Liver (tissue), 9 donors: ENCODE data around the gene DDX20. TPM values are rescaled to one million over a fixed set of nuclear protein-coding genes. Genes with fewer than 3 reads are reported as not detected.

Source experiments
- DNase-seq: peaks from one replicate; pipeline ENCODE4 v3.0.0-alpha.2; 2017; ENCODE audit warnings: low spot score
- H3K27ac ChIP-seq, 2 donors: one replicate each; pipeline ENCODE4 v1.7.0; 2013; ENCODE audit warnings: inconsistent platforms in 2 of 2, low read length in 2 of 2, control low read depth in 1 of 2, low read depth in 1 of 2, mild to moderate bottlenecking in 1 of 2
- H3K27me3 ChIP-seq, 4 donors: one replicate each; pipeline versions ENCODE4 v1.6.1 to v1.7.0; 2013; ENCODE audit warnings: low read length in 3 of 4, inconsistent platforms in 1 of 4, mild to moderate bottlenecking in 1 of 4, moderate library complexity in 1 of 4; ENCODE audit not compliant: control insufficient read depth in 4 of 4, insufficient read depth in 4 of 4
- H3K36me3 ChIP-seq, 4 donors: one replicate each; pipeline versions ENCODE4 v1.6.1 to v1.7.0; 2013; ENCODE audit warnings: low read length in 3 of 4, mild to moderate bottlenecking in 3 of 4, low read depth in 1 of 4, moderate library complexity in 1 of 4; ENCODE audit not compliant: control insufficient read depth in 4 of 4, insufficient read depth in 3 of 4
- H3K4me1 ChIP-seq, 4 donors: one replicate each; pipeline versions ENCODE4 v1.6.1 to v1.7.0; 2013; ENCODE audit warnings: low read length in 3 of 4, mild to moderate bottlenecking in 3 of 4, moderate library complexity in 1 of 4; ENCODE audit not compliant: control insufficient read depth in 4 of 4, insufficient read depth in 4 of 4
- H3K4me3 ChIP-seq, 3 donors: one replicate each; pipeline versions ENCODE4 v1.6.1 to v1.7.0; 2013; ENCODE audit warnings: low read length in 3 of 3, control low read depth in 1 of 3, low read depth in 1 of 3, mild to moderate bottlenecking in 1 of 3
- H3K9ac ChIP-seq, 2 donors: one replicate each; pipeline ENCODE4 v1.7.0; 2013; ENCODE audit warnings: low read length in 2 of 2, mild to moderate bottlenecking in 2 of 2, moderate library complexity in 2 of 2, control low read depth in 1 of 2, low read depth in 1 of 2
- H3K9me3 ChIP-seq, 4 donors: one replicate each; pipeline versions ENCODE4 v1.6.1 to v1.7.0; 2013; ENCODE audit warnings: low read length in 3 of 4; ENCODE audit not compliant: control insufficient read depth in 4 of 4
- ATF3 ChIP-seq: IDR thresholded peaks from 2 replicates; pipeline ENCODE4 v1.6.1; 2016; ENCODE audit warnings: antibody characterized with exemption
- CTCF ChIP-seq: fragments of 150-350 bp; IDR thresholded peaks from 2 replicates; pipeline ENCODE4 v1.5.1; 2017; ENCODE audit warnings: improper control_type of control experiment, low read depth, low read length; ENCODE audit not compliant: missing input control
- EGR1 ChIP-seq, 2 donors: IDR thresholded peaks; 2 replicates each; pipeline ENCODE4 v1.6.1; 2016 to 2018; ENCODE audit warnings: antibody characterized with exemption in 2 of 2, low read depth in 2 of 2
- FOXA1 ChIP-seq: IDR thresholded peaks from 2 replicates; pipeline ENCODE4 v1.6.1; 2016; ENCODE audit warnings: antibody characterized with exemption
- FOXA2 ChIP-seq: IDR thresholded peaks from 2 replicates; pipeline ENCODE4 v1.6.1; 2016; ENCODE audit warnings: antibody characterized with exemption
- GABPA ChIP-seq, 2 donors: IDR thresholded peaks in 1 of 2; conservative IDR thresholded peaks in 1 of 2; 2 replicates each; pipeline ENCODE4 v1.6.1; 2016; ENCODE audit warnings: antibody characterized with exemption in 2 of 2, mild to moderate bottlenecking in 1 of 2, moderate library complexity in 1 of 2
- HNF4A ChIP-seq, 2 donors: conservative IDR thresholded peaks; 2 replicates each; pipeline ENCODE4 v1.6.1; 2016; ENCODE audit warnings: antibody characterized with exemption in 2 of 2, mild to moderate bottlenecking in 2 of 2
- HNF4G ChIP-seq: IDR thresholded peaks from 2 replicates; pipeline ENCODE4 v1.6.1; 2016; ENCODE audit warnings: antibody characterized with exemption
- JUND ChIP-seq, 2 donors: IDR thresholded peaks; 2 replicates each; pipeline ENCODE4 v1.6.1; 2016; ENCODE audit warnings: antibody characterized with exemption in 2 of 2
- MAX ChIP-seq: IDR thresholded peaks from 2 replicates; pipeline ENCODE4 v1.6.1; 2016; ENCODE audit warnings: antibody characterized with exemption
- NR2F2 ChIP-seq: IDR thresholded peaks from 2 replicates; pipeline ENCODE4 v1.6.1; 2016; ENCODE audit warnings: antibody characterized with exemption
- RAD21 ChIP-seq, 2 donors: IDR thresholded peaks; 2 replicates each; pipeline ENCODE4 v1.6.1; 2016; ENCODE audit warnings: antibody characterized with exemption in 2 of 2, mild to moderate bottlenecking in 2 of 2
- REST ChIP-seq: IDR thresholded peaks from 2 replicates; pipeline ENCODE4 v1.6.1; 2016; ENCODE audit warnings: antibody characterized with exemption, mild to moderate bottlenecking
- RXRA ChIP-seq, 2 donors: IDR thresholded peaks; 2 replicates each; pipeline ENCODE4 v1.6.1; 2017 to 2018; ENCODE audit warnings: antibody characterized with exemption in 2 of 2, mild to moderate bottlenecking in 1 of 2
- SP1 ChIP-seq: IDR thresholded peaks from 2 replicates; pipeline ENCODE4 v1.6.1; 2018; ENCODE audit warnings: antibody characterized with exemption, mild to moderate bottlenecking
- TAF1 ChIP-seq: conservative IDR thresholded peaks from 2 replicates; pipeline ENCODE4 v1.6.1; 2016; ENCODE audit warnings: antibody characterized with exemption, mild to moderate bottlenecking
- YY1 ChIP-seq: IDR thresholded peaks from 2 replicates; pipeline ENCODE4 v1.6.1; 2016; ENCODE audit warnings: antibody characterized with exemption, mild to moderate bottlenecking
- ZBTB33 ChIP-seq: IDR thresholded peaks from 2 replicates; pipeline ENCODE4 v1.6.1; 2016; ENCODE audit warnings: antibody characterized with exemption
- WGBS: extraction: QIAGEN DNeasy Blood & Tissue Kit; methylation state at CpG from one replicate; pipeline ENCODE4 v1.1.7; 2013; 5-methylcytosine and 5-hydroxymethylcytosine counted together
- polyA plus RNA-seq, 2 donors: library from polyadenylated mRNA; stranded (reverse) in 1 of 2; unstranded in 1 of 2; fragments of 200-250 nt in 1 of 2; fragments of >200 nt in 1 of 2; fragmentation: Nextera tagmentation in 1 of 2; extraction: Ambion mirVana in 1 of 2; gene quantifications; one replicate each; pipeline versions ENCODE4 v1.2.1 to v1.2.3, GENCODE V29; 2013 to 2015
- total RNA-seq, 2 donors: library from RNA; depleted of rRNA; stranded (reverse); fragments of >200 nt; gene quantifications; one replicate each; pipeline ENCODE4 v1.2.3, GENCODE V29; 2014
- donor health status: healthy.
- donor health status: healthy.
- donor health status: healthy.
- donor health status: healthy.
- donor health status: healthy.

DDX20 gene
- total and polyA plus RNA-seq, 4 donors: 2.3 to 8.6 (median 4.6) TPM

GRCh38 chr1:111761717-111762116, 6.0 kb downstream of the DDX20 start:
- no peak for DNase-seq
- Histone ChIP-seq H3K9me3 (no peaks in the 10 kb centered on the region), H3K4me1 (peaks cover 0 to 20% (median 9%) of the 10 kb centered on the region in 4 donors), H3K36me3 (peaks cover 2 to 30% (median 30%) of the 10 kb centered on the region in 4 donors), H3K27me3 (no peaks in the 10 kb centered on the region), H3K4me3 (no peak overlapping the region), H3K27ac (no peak overlapping the region), H3K9ac (peak overlapping the region in 1 of 2 donors; percentile 25)
- no peak for TF ChIP-seq EGR1 (IDR thresholded peaks at IDR 0.05; ENCODE audit: low read depth in 2 of 2)
- TF ChIP-seq GABPA (IDR thresholded peaks at IDR 0.05 in 1 of 2, conservative IDR thresholded peaks at IDR 0.05 in 1 of 2): no peak
- no peak for TF ChIP-seq ATF3
- TF ChIP-seq RAD21 (IDR thresholded peaks at IDR 0.05): no peak
- no peak for TF ChIP-seq FOXA2
- TF ChIP-seq MAX: no peak
- no peak for TF ChIP-seq NR2F2
- TF ChIP-seq REST: no peak
- TF ChIP-seq HNF4A (conservative IDR thresholded peaks at IDR 0.05): no peak
- no peak for TF ChIP-seq YY1
- no peak for TF ChIP-seq JUND (IDR thresholded peaks at IDR 0.05)
- no peak for TF ChIP-seq CTCF
- no peak for TF ChIP-seq SP1
- no peak for TF ChIP-seq ZBTB33
- TF ChIP-seq TAF1: no peak
- no peak for TF ChIP-seq FOXA1
- no peak for TF ChIP-seq RXRA (IDR thresholded peaks at IDR 0.05)
- TF ChIP-seq HNF4G: no peak
- 34% methylated on average over 2 of the region's 2 CpGs for WGBS
